GM23338 (cell line): ENCODE measurements around the gene ZNF516. TPM values are rescaled to one million over a fixed set of nuclear protein-coding genes. Genes with fewer than 3 reads are reported as not detected.

Experiments used
- ATAC-seq: fragments of 200-7000 bp; cut with Tn5 transposase; 3 replicates; pipeline ENCODE4 v1.9.1; 2020
- DNase-seq: peaks from one replicate; pipeline ENCODE4 v3.0.0-alpha.2; 2015; ENCODE audit warnings: low spot score
- H2AFZ ChIP-seq: fragments of 200-600 bp; sonication (generic); 2 replicates; pipeline ENCODE4 v1.8.0; 2016; ENCODE audit warnings: antibody characterized with exemption, mild to moderate bottlenecking, moderate library complexity
- H3F3A ChIP-seq: fragments of 200-600 bp; sonication (generic); replicated peaks from 2 replicates; pipeline ENCODE4 v1.8.0; 2017; ENCODE audit warnings: antibody characterized with exemption, mixed run types, low read depth
- H3K27ac ChIP-seq: fragments of 200-600 bp; sonication (generic); 2 replicates; pipeline ENCODE4 v1.6.1; 2016; ENCODE audit warnings: low read depth
- H3K27me3 ChIP-seq: fragments of 200-600 bp; sonication (generic); 2 replicates; pipeline ENCODE4 v1.8.0; 2016; ENCODE audit warnings: mild to moderate bottlenecking, mixed run types, moderate library complexity; ENCODE audit not compliant: insufficient read depth
- H3K36me3 ChIP-seq: fragments of 200-600 bp; sonication (generic); 2 replicates; pipeline ENCODE4 v1.8.0; 2016; ENCODE audit warnings: mild to moderate bottlenecking; ENCODE audit not compliant: insufficient read depth
- H3K4me1 ChIP-seq: fragments of 200-600 bp; sonication (generic); 2 replicates; pipeline ENCODE4 v1.8.0; 2016; ENCODE audit warnings: mild to moderate bottlenecking, moderate library complexity; ENCODE audit not compliant: insufficient read depth
- H3K4me2 ChIP-seq: fragments of 200-600 bp; sonication (generic); 2 replicates; pipeline ENCODE4 v1.7.1; 2017; ENCODE audit warnings: mixed run types
- H3K4me3 ChIP-seq: fragments of 200-600 bp; sonication (generic); 2 replicates; pipeline ENCODE4 v1.6.1; 2016; ENCODE audit warnings: mixed run types
- H3K79me2 ChIP-seq: fragments of 200-600 bp; sonication (generic); replicated peaks from 2 replicates; pipeline ENCODE4 v1.8.0; 2017; ENCODE audit warnings: mild to moderate bottlenecking; ENCODE audit not compliant: insufficient read depth
- H3K9me2 ChIP-seq: fragments of 200-600 bp; sonication (generic); 2 replicates; pipeline ENCODE4 v1.8.0; 2017; ENCODE audit not compliant: insufficient read depth
- H4K20me1 ChIP-seq: fragments of 200-600 bp; sonication (generic); replicated peaks from 2 replicates; pipeline ENCODE4 v1.8.0; 2017; ENCODE audit warnings: mild to moderate bottlenecking; ENCODE audit not compliant: insufficient read depth
- H3K27ac Mint-ChIP-seq: 2 replicates; pipeline ENCODE4 v1.8.0; 2020; ENCODE audit warnings: inconsistent platforms, mild to moderate bottlenecking, moderate library complexity, mixed read lengths
- H3K27me3 Mint-ChIP-seq: 3 replicates; pipeline ENCODE4 v1.8.0; 2022; ENCODE audit warnings: low read depth, mild to moderate bottlenecking, moderate library complexity, mixed read lengths, inconsistent platforms; ENCODE audit not compliant: insufficient read depth, poor library complexity
- H3K36me3 Mint-ChIP-seq: 3 replicates; pipeline ENCODE4 v1.8.0; 2021; ENCODE audit warnings: low read depth, mild to moderate bottlenecking, inconsistent platforms, moderate library complexity, mixed read lengths
- H3K4me1 Mint-ChIP-seq: 3 replicates; pipeline ENCODE4 v1.8.0; 2020; ENCODE audit warnings: mild to moderate bottlenecking, inconsistent platforms, mixed read lengths
- H3K4me3 Mint-ChIP-seq: 3 replicates; pipeline ENCODE4 v1.8.0; 2021; ENCODE audit warnings: moderate library complexity, mild to moderate bottlenecking, inconsistent platforms, mixed read lengths
- H3K9me3 Mint-ChIP-seq: 3 replicates; pipeline ENCODE4 v1.8.0; 2020; ENCODE audit warnings: moderate library complexity, mild to moderate bottlenecking, inconsistent platforms, mixed read lengths
- CREB1 ChIP-seq: fragments of 250-450 bp; sonication (Bioruptor Pico); IDR thresholded peaks from 2 replicates; pipeline ENCODE4 v1.5.0; 2020; ENCODE audit warnings: low read depth, mild to moderate bottlenecking, moderate library complexity
- EZH2phosphoT487 ChIP-seq: fragments of 200-600 bp; sonication (generic); IDR thresholded peaks from one replicate; pipeline ENCODE4 v1.8.1; 2018; ENCODE audit warnings: antibody characterized with exemption; ENCODE audit not compliant: unreplicated experiment
- JUNB ChIP-seq: IDR thresholded peaks from one replicate; pipeline ENCODE4 v1.6.1; 2016; ENCODE audit warnings: antibody characterized with exemption; ENCODE audit not compliant: unreplicated experiment
- NANOG ChIP-seq: IDR thresholded peaks from 2 replicates; pipeline ENCODE4 v1.6.1; 2016; ENCODE audit warnings: antibody characterized with exemption, borderline replicate concordance
- POLR2AphosphoS5 ChIP-seq: IDR thresholded peaks from 2 replicates; pipeline ENCODE4 v1.6.1; 2016; ENCODE audit warnings: antibody characterized with exemption, low read depth
- STAT1 ChIP-seq: IDR thresholded peaks from one replicate; pipeline ENCODE4 v1.6.1; 2016; ENCODE audit warnings: antibody characterized with exemption; ENCODE audit not compliant: unreplicated experiment
- ZNF114 ChIP-seq: fragments of 250-450 bp; sonication (Bioruptor Pico); IDR thresholded peaks from 2 replicates; pipeline ENCODE4 v1.5.0; 2020; ENCODE audit warnings: mild to moderate bottlenecking, moderate library complexity
- ZNF331 ChIP-seq: fragments of 250-450 bp; sonication (Bioruptor Pico); IDR thresholded peaks from 2 replicates; pipeline ENCODE4 v1.5.0; 2020; ENCODE audit warnings: low read depth, mild to moderate bottlenecking, moderate library complexity
- polyA plus RNA-seq: library from polyadenylated mRNA; unstranded; fragments of >200 nt; fragmentation: Nextera tagmentation; extraction: Ambion mirVana; gene quantifications from 2 replicates; pipeline ENCODE4 v1.2.1, GENCODE V29; 2016
- total RNA-seq: library from RNA; depleted of rRNA; stranded (reverse); fragments of >200 nt; shearing (Covaris generic); gene quantifications from 2 replicates; pipeline ENCODE4 v1.2.3, GENCODE V29; 2014
- TF ChIP-seq, protein P1 (sequence below), 2 experiments: fragments of 200-600 bp in 1 of 2; sonication (generic) in 1 of 2; conservative IDR thresholded peaks; 2 replicates each; pipeline versions ENCODE4 v1.5.1 to v1.6.1; 2016 to 2017; ENCODE audit warnings: antibody characterized with exemption in 2 of 2, low read depth in 2 of 2, mild to moderate bottlenecking in 2 of 2, moderate library complexity in 1 of 2
- TF ChIP-seq, protein P2 (sequence below): IDR thresholded peaks from 2 replicates; pipeline ENCODE4 v1.6.1; 2016; ENCODE audit warnings: antibody characterized with exemption
- TF ChIP-seq, protein P3 (sequence below): fragments of 250-450 bp; sonication (Bioruptor Pico); IDR thresholded peaks from 2 replicates; pipeline ENCODE4 v1.5.0; 2020; ENCODE audit warnings: mild to moderate bottlenecking, moderate library complexity

Gene ZNF516
- total and polyA plus RNA-seq, 2 experiments from 2014 or later, result 11.9 to 24.2 TPM

DNA sequence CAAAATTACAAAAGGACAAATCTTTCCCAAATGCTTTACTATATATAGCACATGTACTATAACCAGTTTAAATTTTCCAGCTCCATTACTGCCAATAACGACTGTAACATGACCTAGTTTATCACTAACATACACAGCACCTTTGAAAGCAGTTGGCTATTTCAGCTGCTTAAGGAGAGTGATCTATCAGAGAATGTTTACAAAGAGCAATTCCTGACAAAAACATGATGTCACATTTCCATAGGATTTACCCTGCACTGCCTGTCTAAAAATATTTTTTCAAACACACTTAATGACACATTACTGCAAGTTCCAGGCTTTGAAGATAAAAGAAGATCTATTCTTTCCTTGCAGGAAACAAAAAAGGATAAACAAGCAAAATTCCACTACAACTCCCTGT is 40.6 kb downstream of the ZNF516 start (continued):
- TF ChIP-seq POLR2AphosphoS5 (no peak), NANOG (no peak), STAT1 (no peak), CREB1 (CRISPR knock-in tag) (no peak), JUNB (no peak), ZNF114 (CRISPR knock-in tag) (no peak), ZNF331 (CRISPR knock-in tag) (no peak)
- TF ChIP-seq, protein P1, sequence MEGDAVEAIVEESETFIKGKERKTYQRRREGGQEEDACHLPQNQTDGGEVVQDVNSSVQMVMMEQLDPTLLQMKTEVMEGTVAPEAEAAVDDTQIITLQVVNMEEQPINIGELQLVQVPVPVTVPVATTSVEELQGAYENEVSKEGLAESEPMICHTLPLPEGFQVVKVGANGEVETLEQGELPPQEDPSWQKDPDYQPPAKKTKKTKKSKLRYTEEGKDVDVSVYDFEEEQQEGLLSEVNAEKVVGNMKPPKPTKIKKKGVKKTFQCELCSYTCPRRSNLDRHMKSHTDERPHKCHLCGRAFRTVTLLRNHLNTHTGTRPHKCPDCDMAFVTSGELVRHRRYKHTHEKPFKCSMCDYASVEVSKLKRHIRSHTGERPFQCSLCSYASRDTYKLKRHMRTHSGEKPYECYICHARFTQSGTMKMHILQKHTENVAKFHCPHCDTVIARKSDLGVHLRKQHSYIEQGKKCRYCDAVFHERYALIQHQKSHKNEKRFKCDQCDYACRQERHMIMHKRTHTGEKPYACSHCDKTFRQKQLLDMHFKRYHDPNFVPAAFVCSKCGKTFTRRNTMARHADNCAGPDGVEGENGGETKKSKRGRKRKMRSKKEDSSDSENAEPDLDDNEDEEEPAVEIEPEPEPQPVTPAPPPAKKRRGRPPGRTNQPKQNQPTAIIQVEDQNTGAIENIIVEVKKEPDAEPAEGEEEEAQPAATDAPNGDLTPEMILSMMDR (conservative IDR thresholded peaks at IDR 0.05; ENCODE audit: low read depth in 2 of 2), result no peak
- TF ChIP-seq, protein P2, sequence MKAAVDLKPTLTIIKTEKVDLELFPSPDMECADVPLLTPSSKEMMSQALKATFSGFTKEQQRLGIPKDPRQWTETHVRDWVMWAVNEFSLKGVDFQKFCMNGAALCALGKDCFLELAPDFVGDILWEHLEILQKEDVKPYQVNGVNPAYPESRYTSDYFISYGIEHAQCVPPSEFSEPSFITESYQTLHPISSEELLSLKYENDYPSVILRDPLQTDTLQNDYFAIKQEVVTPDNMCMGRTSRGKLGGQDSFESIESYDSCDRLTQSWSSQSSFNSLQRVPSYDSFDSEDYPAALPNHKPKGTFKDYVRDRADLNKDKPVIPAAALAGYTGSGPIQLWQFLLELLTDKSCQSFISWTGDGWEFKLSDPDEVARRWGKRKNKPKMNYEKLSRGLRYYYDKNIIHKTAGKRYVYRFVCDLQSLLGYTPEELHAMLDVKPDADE, result no peak

DNA sequence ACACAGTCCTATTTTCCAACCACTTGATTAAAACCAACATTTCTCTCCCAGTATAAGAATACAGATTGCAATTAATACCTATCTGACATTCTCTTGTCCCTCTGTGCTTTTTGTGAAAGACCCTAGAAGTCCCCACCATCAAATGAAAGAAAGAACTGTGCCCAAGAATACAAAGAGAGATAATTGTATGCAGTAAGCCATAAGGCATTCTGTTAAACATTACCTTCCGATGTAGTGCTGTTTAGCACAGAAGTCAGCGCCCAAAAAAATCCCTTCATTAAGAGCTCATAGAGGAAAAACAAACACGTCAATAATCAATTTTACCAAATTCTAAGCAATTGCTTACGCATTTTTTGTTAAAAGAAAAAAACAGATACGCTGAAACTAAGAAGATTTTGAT is 41.1 kb downstream of the ZNF516 start:
- no peak for ATAC-seq
- no peaks in the 10 kb centered on the region for H3K36me3 Mint-ChIP-seq
- peaks cover 27% of the 10 kb centered on the region for H3K27me3 ChIP-seq
- H3K79me2 ChIP-seq, result peaks cover 11% of the 10 kb centered on the region
- peak overlapping the region; percentile 93; the same call in 1 of the 2 replicates for H3K4me2 ChIP-seq
- no peak overlapping the region for H3K27ac Mint-ChIP-seq
- no peaks in the 10 kb centered on the region for H3K9me2 ChIP-seq
- H4K20me1 ChIP-seq, result peaks cover 5% of the 10 kb centered on the region
- H3F3A ChIP-seq, result 0 out of 2 replicates have a peak, but pooled peaks cover 7% of the 10 kb centered on the region
- no peak overlapping the region for H3K4me3 ChIP-seq
- H3K27me3 Mint-ChIP-seq, result peaks cover 32% of the 10 kb centered on the region
- no peaks in the 10 kb centered on the region for H3K36me3 ChIP-seq
- H3K4me1 ChIP-seq, result peaks cover 57% of the 10 kb centered on the region
- H3K4me3 Mint-ChIP-seq, result no peak overlapping the region
- no peak overlapping the region for H3K27ac ChIP-seq
- peaks cover 73% of the 10 kb centered on the region for H3K4me1 Mint-ChIP-seq
- DNase-seq, result no peak
- H3K9me3 Mint-ChIP-seq, result no peaks in the 10 kb centered on the region
- no peak overlapping the region for H2AFZ ChIP-seq
- TF ChIP-seq STAT1 (no peak), ZNF331 (CRISPR knock-in tag) (no peak), EZH2phosphoT487 (no peak), JUNB (no peak), POLR2AphosphoS5 (no peak), CREB1 (CRISPR knock-in tag) (no peak)
- TF ChIP-seq, protein P1 (conservative IDR thresholded peaks at IDR 0.05; ENCODE audit: low read depth in 2 of 2), result no peak
- TF ChIP-seq, protein P3, sequence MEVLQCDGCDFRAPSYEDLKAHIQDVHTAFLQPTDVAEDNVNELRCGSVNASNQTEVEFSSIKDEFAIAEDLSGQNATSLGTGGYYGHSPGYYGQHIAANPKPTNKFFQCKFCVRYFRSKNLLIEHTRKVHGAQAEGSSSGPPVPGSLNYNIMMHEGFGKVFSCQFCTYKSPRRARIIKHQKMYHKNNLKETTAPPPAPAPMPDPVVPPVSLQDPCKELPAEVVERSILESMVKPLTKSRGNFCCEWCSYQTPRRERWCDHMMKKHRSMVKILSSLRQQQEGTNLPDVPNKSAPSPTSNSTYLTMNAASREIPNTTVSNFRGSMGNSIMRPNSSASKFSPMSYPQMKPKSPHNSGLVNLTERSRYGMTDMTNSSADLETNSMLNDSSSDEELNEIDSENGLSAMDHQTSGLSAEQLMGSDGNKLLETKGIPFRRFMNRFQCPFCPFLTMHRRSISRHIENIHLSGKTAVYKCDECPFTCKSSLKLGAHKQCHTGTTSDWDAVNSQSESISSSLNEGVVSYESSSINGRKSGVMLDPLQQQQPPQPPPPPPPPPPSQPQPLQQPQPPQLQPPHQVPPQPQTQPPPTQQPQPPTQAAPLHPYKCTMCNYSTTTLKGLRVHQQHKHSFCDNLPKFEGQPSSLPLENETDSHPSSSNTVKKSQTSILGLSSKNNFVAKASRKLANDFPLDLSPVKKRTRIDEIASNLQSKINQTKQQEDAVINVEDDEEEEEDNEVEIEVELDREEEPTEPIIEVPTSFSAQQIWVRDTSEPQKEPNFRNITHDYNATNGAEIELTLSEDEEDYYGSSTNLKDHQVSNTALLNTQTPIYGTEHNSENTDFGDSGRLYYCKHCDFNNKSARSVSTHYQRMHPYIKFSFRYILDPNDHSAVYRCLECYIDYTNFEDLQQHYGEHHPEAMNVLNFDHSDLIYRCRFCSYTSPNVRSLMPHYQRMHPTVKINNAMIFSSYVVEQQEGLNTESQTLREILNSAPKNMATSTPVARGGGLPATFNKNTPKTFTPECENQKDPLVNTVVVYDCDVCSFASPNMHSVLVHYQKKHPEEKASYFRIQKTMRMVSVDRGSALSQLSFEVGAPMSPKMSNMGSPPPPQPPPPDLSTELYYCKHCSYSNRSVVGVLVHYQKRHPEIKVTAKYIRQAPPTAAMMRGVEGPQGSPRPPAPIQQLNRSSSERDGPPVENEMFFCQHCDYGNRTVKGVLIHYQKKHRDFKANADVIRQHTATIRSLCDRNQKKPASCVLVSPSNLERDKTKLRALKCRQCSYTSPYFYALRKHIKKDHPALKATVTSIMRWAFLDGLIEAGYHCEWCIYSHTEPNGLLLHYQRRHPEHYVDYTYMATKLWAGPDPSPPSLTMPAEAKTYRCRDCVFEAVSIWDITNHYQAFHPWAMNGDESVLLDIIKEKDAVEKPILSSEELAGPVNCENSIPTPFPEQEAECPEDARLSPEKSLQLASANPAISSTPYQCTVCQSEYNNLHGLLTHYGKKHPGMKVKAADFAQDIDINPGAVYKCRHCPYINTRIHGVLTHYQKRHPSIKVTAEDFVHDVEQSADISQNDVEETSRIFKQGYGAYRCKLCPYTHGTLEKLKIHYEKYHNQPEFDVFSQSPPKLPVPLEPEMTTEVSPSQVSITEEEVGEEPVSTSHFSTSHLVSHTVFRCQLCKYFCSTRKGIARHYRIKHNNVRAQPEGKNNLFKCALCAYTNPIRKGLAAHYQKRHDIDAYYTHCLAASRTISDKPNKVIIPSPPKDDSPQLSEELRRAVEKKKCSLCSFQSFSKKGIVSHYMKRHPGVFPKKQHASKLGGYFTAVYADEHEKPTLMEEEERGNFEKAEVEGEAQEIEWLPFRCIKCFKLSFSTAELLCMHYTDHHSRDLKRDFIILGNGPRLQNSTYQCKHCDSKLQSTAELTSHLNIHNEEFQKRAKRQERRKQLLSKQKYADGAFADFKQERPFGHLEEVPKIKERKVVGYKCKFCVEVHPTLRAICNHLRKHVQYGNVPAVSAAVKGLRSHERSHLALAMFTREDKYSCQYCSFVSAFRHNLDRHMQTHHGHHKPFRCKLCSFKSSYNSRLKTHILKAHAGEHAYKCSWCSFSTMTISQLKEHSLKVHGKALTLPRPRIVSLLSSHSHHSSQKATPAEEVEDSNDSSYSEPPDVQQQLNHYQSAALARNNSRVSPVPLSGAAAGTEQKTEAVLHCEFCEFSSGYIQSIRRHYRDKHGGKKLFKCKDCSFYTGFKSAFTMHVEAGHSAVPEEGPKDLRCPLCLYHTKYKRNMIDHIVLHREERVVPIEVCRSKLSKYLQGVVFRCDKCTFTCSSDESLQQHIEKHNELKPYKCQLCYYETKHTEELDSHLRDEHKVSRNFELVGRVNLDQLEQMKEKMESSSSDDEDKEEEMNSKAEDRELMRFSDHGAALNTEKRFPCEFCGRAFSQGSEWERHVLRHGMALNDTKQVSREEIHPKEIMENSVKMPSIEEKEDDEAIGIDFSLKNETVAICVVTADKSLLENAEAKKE, result no peak
- TF ChIP-seq, protein P2, result no peak
